Right hindlimb (tissue), 1 donor: ENCODE measurements around the gene MTG2.

ENCODE experiments used
- DNase-seq: peaks from one replicate; pipeline ENCODE4 v3.0.0-alpha.2; 2018

The MTG2 gene

DNA sequence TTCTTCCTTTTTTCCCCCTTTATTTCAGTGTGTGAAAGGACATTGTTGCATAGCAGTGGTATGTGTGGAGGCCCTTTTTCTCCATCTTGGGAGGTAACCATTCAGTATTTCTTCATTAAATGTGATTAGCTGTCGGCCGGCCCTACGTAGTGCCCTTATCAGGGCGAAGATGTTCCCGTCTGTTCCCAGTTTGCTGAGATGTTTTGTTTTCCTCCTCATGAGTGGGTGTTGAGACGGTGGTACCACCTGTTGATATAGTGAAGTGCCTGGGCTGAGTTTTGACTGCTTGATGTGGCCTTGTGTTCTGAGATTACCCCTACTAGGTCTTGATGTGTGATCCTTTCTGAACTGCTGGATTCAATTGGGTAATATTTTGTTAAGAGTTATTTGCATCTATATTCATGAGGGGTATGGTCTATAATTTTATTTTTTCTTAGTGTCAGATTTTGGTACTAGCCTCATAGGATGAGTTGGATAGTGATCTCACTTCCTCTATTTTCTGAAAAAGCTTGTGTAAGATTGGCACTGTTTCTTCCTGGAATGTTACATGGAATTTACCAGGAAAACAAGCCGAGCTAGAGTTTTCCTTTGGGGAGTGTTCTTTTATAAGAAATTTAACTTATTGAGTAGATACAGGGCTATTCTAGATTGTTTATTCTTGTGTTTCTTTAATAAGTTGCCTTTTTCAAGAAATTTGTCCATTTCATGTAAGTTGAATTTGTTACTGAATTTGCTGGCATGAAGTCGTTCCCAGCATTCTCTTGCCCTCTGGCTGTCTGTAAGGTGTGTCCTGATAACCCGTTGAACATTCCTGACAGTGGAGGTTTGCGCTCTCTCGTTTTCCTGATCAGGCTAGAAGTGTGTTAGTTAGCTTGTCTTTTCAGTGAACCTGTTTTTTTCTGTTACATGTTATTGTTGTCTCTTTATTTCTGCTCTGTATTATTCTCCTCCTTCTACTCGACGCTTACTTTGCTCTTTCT, 4.3 kb downstream of the MTG2 start:
- DNase-seq: no peak

DNA sequence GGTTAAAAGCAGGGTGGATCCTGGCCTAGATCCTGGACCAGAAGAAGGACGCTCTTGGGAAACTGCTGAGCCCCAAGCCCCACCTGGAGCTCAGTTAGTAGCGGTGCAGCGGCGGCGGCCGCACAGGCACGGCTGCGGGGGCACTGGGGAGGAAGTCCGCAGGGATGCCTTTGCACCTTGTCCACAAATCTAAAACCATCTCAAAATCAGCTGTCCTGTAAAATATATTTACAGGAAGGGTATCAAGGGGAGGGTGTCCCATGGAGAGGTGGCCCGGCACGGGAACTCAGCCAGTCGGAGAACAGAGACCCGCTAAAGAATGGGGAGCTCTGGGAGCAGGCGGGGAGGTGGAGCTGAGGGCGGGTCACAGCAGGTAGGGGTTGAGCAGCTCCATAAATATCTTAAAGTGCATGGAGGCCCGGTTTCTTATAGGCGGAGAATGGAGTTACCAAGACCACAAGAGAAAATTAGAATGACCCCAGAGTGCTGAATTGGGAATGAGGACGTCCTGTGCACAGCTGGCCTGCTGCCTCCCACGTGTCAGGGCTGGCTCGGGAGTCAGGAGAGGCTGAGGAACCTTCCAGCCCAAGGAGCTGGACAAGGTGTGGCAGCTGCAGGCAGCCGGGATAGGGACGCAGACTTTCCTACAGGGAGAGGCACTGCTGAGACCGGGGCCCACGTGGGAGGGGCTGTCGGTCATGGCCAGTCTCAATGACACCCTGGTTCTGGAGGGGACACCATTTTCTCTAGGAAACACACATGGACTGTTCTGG, 8.0 kb downstream of the MTG2 start:
- DNase-seq: no peak

- DNase-seq: no peak
Measured at GRCh38 chr20:62191781-62192559, 9.1 kb downstream of the MTG2 start.

- DNase-seq: no peak
Measured at GRCh38 chr20:62192635-62193034, 9.8 kb downstream of the MTG2 start.

- DNase-seq: no peak
Measured at GRCh38 chr20:62193079-62194025, 10.5 kb downstream of the MTG2 start.

DNA sequence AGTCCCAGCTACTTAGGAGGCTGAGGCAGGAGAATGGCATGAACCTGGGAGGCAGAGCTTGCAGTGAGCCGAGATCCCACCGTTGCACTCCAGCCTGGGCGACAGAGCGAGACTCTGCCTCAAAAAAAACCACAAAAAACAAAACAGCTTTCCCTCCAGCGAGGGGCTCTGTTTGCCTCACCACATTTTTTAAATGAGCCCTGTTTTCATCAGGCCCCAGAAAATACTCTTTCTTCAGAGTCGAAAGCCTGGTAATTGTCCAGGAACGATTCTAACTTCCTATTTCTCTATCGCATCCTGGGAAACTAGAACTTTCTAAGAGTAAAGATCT, 12.2 kb downstream of the MTG2 start:
- no peak for DNase-seq

- no peak for DNase-seq
Measured at GRCh38 chr20:62195736-62196135, 12.9 kb downstream of the MTG2 start.

DNA sequence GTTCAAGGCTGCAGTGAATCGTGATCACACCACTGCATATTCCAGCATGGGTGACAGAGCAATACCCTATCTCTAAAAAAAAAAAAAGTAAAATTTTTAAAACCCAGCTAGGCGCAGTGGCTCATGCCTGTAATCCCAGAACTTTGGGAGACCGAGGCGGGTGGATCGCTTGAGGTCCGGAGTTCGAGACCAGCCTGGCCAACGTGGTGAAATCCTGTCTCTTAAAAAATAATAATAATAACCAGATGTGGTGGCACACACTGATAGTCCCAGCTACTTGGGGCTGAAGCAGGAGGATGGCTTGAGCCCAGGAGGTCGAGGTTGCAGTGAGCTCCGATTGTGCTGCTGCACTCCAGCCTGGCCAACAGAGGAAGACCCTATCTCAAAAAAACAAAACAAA, 13.5 kb downstream of the MTG2 start:
- DNase-seq: no peak

DNA sequence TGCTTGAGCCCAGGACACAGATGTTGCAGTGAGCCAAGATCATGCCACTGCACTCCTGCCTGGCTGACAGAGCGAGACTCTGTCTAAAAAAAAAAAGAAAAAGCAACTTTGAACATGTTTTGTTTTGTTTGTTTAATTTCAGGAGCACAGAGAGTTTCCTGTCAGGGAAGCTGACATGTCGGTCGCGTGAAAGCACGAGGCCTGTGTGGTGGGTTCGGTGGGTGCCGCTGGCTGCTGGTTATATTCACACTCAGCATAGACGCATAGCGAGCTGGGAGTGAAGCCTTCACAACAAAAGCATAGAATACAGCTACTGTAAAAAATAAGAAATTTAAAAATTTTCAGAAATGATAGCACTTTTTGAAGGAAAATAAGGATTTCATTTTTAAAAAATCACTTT, 14.5 kb downstream of the MTG2 start:
- no peak for DNase-seq

- no peak for DNase-seq
Measured at GRCh38 chr20:62197801-62198200, 15.0 kb downstream of the MTG2 start.

- no peak for DNase-seq
Measured at GRCh38 chr20:62198496-62198895, 15.7 kb downstream of the MTG2 start.

GRCh38 chr20:62198931-62199330, 16.1 kb downstream of the MTG2 start:
- DNase-seq: no peak

GRCh38 chr20:62200491-62201172, 17.8 kb downstream of the MTG2 start:
- no peak for DNase-seq

- DNase-seq: no peak
Measured at GRCh38 chr20:62201173-62202082, 18.6 kb downstream of the MTG2 start.

DNA sequence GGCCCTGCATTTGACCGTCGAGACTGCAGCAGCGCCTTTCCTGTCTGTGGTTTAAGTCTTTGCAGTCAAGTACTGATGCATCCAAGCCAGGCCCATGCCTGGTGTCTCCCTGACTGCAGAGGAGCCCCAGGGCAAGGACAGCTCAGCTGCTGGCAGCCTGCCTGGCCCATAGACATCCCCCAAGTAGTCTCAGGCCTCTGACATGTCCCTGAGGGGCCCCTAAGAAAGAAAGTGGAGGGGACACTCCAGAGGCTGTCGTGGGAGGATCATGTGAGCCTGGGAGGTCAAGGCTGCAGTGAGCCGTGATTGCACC, 19.2 kb downstream of the MTG2 start:
- DNase-seq: no peak

GRCh38 chr20:62202676-62203377, 20.0 kb downstream of the MTG2 start:
- peak; percentile 7 for DNase-seq

DNA sequence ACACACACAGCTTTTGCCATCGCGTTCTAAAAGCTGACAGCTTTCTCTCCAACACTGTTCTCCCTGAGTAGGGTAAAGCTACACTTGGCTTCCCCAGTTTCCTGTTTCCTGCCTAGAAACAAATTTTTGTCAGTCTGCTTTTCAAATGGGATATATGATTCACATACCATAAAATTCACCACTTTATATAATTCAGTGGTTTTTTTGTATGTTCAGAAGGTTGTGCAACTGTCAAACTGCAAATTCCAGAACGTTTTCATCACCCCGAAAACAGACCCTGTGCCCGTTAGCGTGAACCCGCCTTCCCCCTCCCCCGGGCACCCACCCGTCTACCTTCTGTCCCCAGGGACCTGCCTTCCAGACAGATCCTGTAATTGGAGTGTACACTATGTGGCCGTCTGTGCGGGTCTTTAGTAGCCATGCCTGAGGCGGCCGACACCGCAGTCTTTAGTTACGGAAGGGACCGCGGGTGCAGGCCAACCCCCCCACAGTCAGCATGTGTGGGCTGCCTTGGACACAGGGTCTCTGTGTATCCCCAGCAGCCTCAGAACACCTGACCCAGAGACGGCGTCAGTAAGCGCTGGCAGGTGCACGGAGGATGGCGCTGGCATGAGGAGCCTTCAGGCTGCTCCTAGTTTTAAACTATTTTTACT, 20.7 kb downstream of the MTG2 start:
- peak; percentile 13 for DNase-seq

- DNase-seq: peak; percentile 13
Measured at GRCh38 chr20:62205618-62206387, 23.0 kb downstream of the MTG2 start.

DNA sequence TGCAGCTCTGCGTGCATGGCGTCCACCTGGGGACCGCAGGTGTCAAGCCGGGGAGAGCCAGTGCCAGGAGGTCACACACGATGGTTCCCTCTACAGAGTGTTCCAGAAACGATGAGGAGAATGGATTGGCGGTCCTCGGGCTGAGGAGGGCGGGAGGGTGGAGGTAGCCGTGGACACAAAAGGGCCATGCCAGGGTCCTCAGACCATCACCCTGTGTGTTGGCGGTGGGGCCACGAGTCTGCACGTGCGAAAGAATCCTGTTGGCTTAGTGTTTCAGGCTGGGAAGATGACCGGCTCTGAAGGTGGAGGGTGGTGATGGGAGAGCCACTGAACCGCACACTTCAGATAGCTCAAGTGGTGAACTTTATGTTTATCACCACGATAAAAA, 23.6 kb downstream of the MTG2 start:
- DNase-seq: peak; percentile 9
